HG03064 (cell line): Measurements from ENCODE around the gene FLNB.

ENCODE experiments used
- ATAC-seq: cut with Tn5 transposase; IDR thresholded peaks from one replicate; pipeline ENCODE4 v1.9.1; 2021; ENCODE audit warnings: low read depth; ENCODE audit not compliant: unreplicated experiment

The FLNB gene

GRCh38 chr3:58154626-58155449 is 146.6 kb downstream of the FLNB start:
- no peak for ATAC-seq

- ATAC-seq: no peak
These were observed 147.6 kb downstream of the FLNB start for GRCh38 chr3:58155838-58156237.

- ATAC-seq: no peak
These were observed 149.5 kb downstream of the FLNB start for GRCh38 chr3:58157700-58158099.

GRCh38 chr3:58158442-58159153 is 150.4 kb downstream of the FLNB start:
- ATAC-seq: no peak

GRCh38 chr3:58160399-58160798 is 152.2 kb downstream of the FLNB start:
- no peak for ATAC-seq

GRCh38 chr3:58161435-58162398 is 153.5 kb downstream of the FLNB start:
- ATAC-seq: no peak

- no peak for ATAC-seq
These were observed 155.0 kb downstream of the FLNB start for GRCh38 chr3:58163234-58163633.

- no peak for ATAC-seq
These were observed 156.1 kb downstream of the FLNB start for GRCh38 chr3:58164199-58164879.

- no peak for ATAC-seq
These were observed 156.9 kb downstream of the FLNB start for GRCh38 chr3:58164906-58165821.

GRCh38 chr3:58167431-58168351 is 159.5 kb downstream of the FLNB start:
- no peak for ATAC-seq

GRCh38 chr3:58168498-58168897 is 160.3 kb downstream of the FLNB start:
- ATAC-seq: no peak

GRCh38 chr3:58169371-58169770 is 161.1 kb downstream of the FLNB start:
- ATAC-seq: no peak

- ATAC-seq: no peak
These were observed 162.2 kb downstream of the FLNB start for GRCh38 chr3:58170376-58170775.

- no peak for ATAC-seq
These were observed 162.9 kb downstream of the FLNB start for GRCh38 chr3:58171126-58171525.

- ATAC-seq: no peak
These were observed 164.9 kb downstream of the FLNB start for GRCh38 chr3:58173029-58173668.

- no peak for ATAC-seq
These were observed 165.6 kb downstream of the FLNB start for GRCh38 chr3:58173669-58174398.

- ATAC-seq: no peak
These were observed 166.9 kb downstream of the FLNB start for GRCh38 chr3:58175187-58175436.
